HepG2 (cell line): ENCODE data around the gene CRK. TPM values are rescaled to one million over a fixed set of nuclear protein-coding genes. Genes with fewer than 3 reads are reported as not detected.
A peak's percentile ranks its signal among the peaks of the same experiment; 100 is the strongest.

Experiments
- ATAC-seq: fragments of 200-7000 bp; cut with Tn5 transposase; 3 replicates; pipeline ENCODE4 v1.9.1; 2020; ENCODE audit warnings: mild to moderate bottlenecking, moderate library complexity
- BruUV-seq: library from RNA; stranded (reverse); fragments of 400-500 nt; replicated peaks from 2 replicates; lab custom pipeline; 2021; lab: Mats Ljungman, UMichigan
- CTCF ChIA-PET: fragments of 300-600 bp; formaldehyde crosslinking; extraction: SDS; loops from one replicate; lab custom pipeline; 2021; ENCODE audit warnings: low total read pairs, inconsistent platforms, low intra/inter-chr PET ratio; lab: Yijun Ruan, JAX
- POLR2A ChIA-PET: fragments of 350-600 bp; sonication (Branson Sonifier 250); formaldehyde crosslinking; loops from one replicate; lab custom pipeline; 2020; ENCODE audit warnings: antibody characterized with exemption, inconsistent platforms; lab: Yijun Ruan, JAX
- DNase-seq: peaks from one replicate; pipeline ENCODE4 v3.0.0-alpha.2; 2015; ENCODE audit warnings: low spot score
- FAIRE-seq: peaks from 3 replicates; lab custom pipeline; 2011; peaks lifted over from hg19 to GRCh38; lab: Jason Lieb, UNC
- H2AFZ ChIP-seq: one replicate; pipeline ENCODE4 v1.6.1; 2011; ENCODE audit warnings: low read length, inconsistent platforms
- H3K27ac ChIP-seq: fragments of 300-600 bp; 3 replicates; pipeline ENCODE4 v1.8.0; 2011; ENCODE audit warnings: mixed run types, mild to moderate bottlenecking, mixed read lengths, low read length, inconsistent platforms; ENCODE audit not compliant: insufficient read depth; ENCODE audit errors: extremely low read length
- H3K27me3 ChIP-seq, 2 experiments: fragments of 200-600 bp in 1 of 2; 2 replicates in 1 of 2; 3 replicates in 1 of 2; pipeline versions ENCODE4 v1.6.0 to v1.8.0; 2011; ENCODE audit warnings: low read length in 2 of 2, mild to moderate bottlenecking in 2 of 2, moderate library complexity in 2 of 2, inconsistent platforms in 1 of 2; ENCODE audit not compliant: insufficient read depth in 2 of 2, control insufficient read depth in 1 of 2
- H3K36me3 ChIP-seq, 2 experiments: fragments of 200-600 bp in 1 of 2; replicated peaks in 1 of 2; 2 replicates in 1 of 2; 3 replicates in 1 of 2; pipeline versions ENCODE4 v1.5.1 to v1.8.0; 2011; ENCODE audit warnings: low read length in 2 of 2, inconsistent platforms in 1 of 2; ENCODE audit not compliant: insufficient read depth in 2 of 2, control insufficient read depth in 1 of 2
- H3K4me1 ChIP-seq: 2 replicates; pipeline ENCODE4 v1.5.1; 2012; ENCODE audit warnings: low read length, inconsistent platforms; ENCODE audit not compliant: insufficient read depth
- H3K4me2 ChIP-seq: 2 replicates; pipeline ENCODE4 v1.6.0; 2011; ENCODE audit warnings: low read depth, low read length, inconsistent platforms
- H3K4me3 ChIP-seq, 3 experiments: fragments of 200-600 bp in 1 of 3; sonication (generic), shearing (Covaris generic) in 1 of 3; replicated peaks in 1 of 3; 2 replicates each; pipeline ENCODE4 v1.5.1; 2011 to 2016; ENCODE audit warnings: low read length in 3 of 3, inconsistent platforms in 2 of 3, low read depth in 2 of 3, mild to moderate bottlenecking in 2 of 3, control low read depth in 1 of 3, mixed read lengths in 1 of 3; ENCODE audit not compliant: insufficient read depth in 1 of 3
- H3K79me2 ChIP-seq: one replicate; pipeline ENCODE4 v1.6.1; 2011; ENCODE audit warnings: low read length, inconsistent platforms; ENCODE audit not compliant: insufficient read depth
- H3K9ac ChIP-seq: 2 replicates; pipeline ENCODE4 v1.6.0; 2011; ENCODE audit warnings: mild to moderate bottlenecking, low read depth, low read length, inconsistent platforms; ENCODE audit not compliant: insufficient read depth
- H3K9me3 ChIP-seq: 2 replicates; pipeline ENCODE4 v1.5.1; 2012; ENCODE audit warnings: mild to moderate bottlenecking, low read length
- H4K20me1 ChIP-seq: 2 replicates; pipeline ENCODE4 v1.6.0; 2011; ENCODE audit warnings: inconsistent platforms, mild to moderate bottlenecking, low read length, moderate library complexity; ENCODE audit not compliant: insufficient read depth
- MAFK ChIP-seq, 2 experiments: IDR thresholded peaks in 1 of 2; conservative IDR thresholded peaks in 1 of 2; 2 replicates each; pipeline ENCODE4 v1.6.1; 2011; ENCODE audit warnings: improper control_type of control experiment in 2 of 2, low read length in 2 of 2
- MED8 ChIP-seq: sonication (generic); formaldehyde crosslinking; IDR thresholded peaks from 2 replicates; pipeline ENCODE4 v1.8.1; 2023; ENCODE audit warnings: mild to moderate bottlenecking, missing genetic modification reagents; ENCODE audit not compliant: insufficient replicate concordance
- MEF2D ChIP-seq: sonication (generic); formaldehyde crosslinking; IDR thresholded peaks from 2 replicates; pipeline ENCODE4 v1.5.1; 2020; ENCODE audit warnings: mild to moderate bottlenecking, missing genetic modification reagents
- MEIS1 ChIP-seq: sonication (generic); formaldehyde crosslinking; IDR thresholded peaks from 2 replicates; pipeline ENCODE4 v1.9.0; 2021; ENCODE audit warnings: mild to moderate bottlenecking, missing genetic modification reagents, moderate library complexity, borderline replicate concordance
- MEIS2 ChIP-seq: sonication (generic); formaldehyde crosslinking; IDR thresholded peaks from 2 replicates; pipeline ENCODE4 v1.9.0; 2021; ENCODE audit warnings: mild to moderate bottlenecking, missing genetic modification reagents
- MXD4 ChIP-seq: IDR thresholded peaks from 2 replicates; pipeline ENCODE4 v1.6.1; 2016; ENCODE audit warnings: mild to moderate bottlenecking, missing biosample characterization, missing genetic modification reagents
- STAT6 ChIP-seq: sonication (generic); formaldehyde crosslinking; IDR thresholded peaks from 2 replicates; pipeline ENCODE4 v1.4.0; 2020; ENCODE audit warnings: missing genetic modification reagents, mild to moderate bottlenecking, borderline replicate concordance
- ZBTB7B ChIP-seq: sonication (generic); formaldehyde crosslinking; IDR thresholded peaks from 2 replicates; pipeline ENCODE4 v1.4.0; 2020; ENCODE audit warnings: missing genetic modification reagents
- ZFP41 ChIP-seq: sonication (generic); formaldehyde crosslinking; IDR thresholded peaks from 2 replicates; pipeline ENCODE4 v1.4.0; 2020; ENCODE audit warnings: mild to moderate bottlenecking, missing genetic modification reagents, borderline replicate concordance
- ZNF350 ChIP-seq: sonication (generic); formaldehyde crosslinking; IDR thresholded peaks from 2 replicates; pipeline ENCODE4 v1.4.0; 2020; ENCODE audit warnings: mild to moderate bottlenecking, low read depth, missing genetic modification reagents, borderline replicate concordance
- ZNF605 ChIP-seq: sonication (generic); formaldehyde crosslinking; IDR thresholded peaks from 2 replicates; pipeline ENCODE4 v1.8.0; 2022; ENCODE audit warnings: mild to moderate bottlenecking, missing genetic modification reagents
- WGBS: methylation state at CpG from one replicate; pipeline ENCODE4 v1.1.6; 2017; ENCODE audit warnings: low lambda C conversion rate; 5-methylcytosine and 5-hydroxymethylcytosine counted together
- in situ Hi-C: cut with HindIII; loops from 2 replicates; pipeline ENCODE4 v1.10.0; 2017; ENCODE audit warnings: low pct_unique_long_range_greater_than_20kb; ENCODE audit not compliant: extremely low pct_ligation_motif_present
- intact Hi-C: fragments of 100-400 bp; cut with micrococcal nuclease; formaldehyde crosslinking; loops from one replicate; pipeline ENCODE4 v1.10.0; 2022; ENCODE audit not compliant: unreplicated experiment
- polyA plus RNA-seq, 8 experiments: library from polyadenylated mRNA; depleted of rRNA in 3 of 8; stranded (reverse) in 7 of 8; unstranded in 1 of 8; fragments of >200 nt; fragmentation: Illumina TruSeq in 4 of 8; extraction: Trizol in 4 of 8; gene quantifications; 2 replicates each; pipeline versions ENCODE4 v1.2.1 to v1.2.3, GENCODE V29; 2011 to 2016; ENCODE audit warnings: low read depth in 4 of 8, missing spikeins in 1 of 8, mixed read lengths in 1 of 8; ENCODE audit not compliant: insufficient read depth in 1 of 8
- total RNA-seq, 5 experiments: library from RNA; depleted of rRNA; stranded (reverse); fragments of >200 nt; fragmentation: Illumina TruSeq; extraction: Trizol; gene quantifications; 2 replicates each; pipeline ENCODE4 v1.2.3, GENCODE V29; 2016; ENCODE audit warnings: low read depth in 1 of 5
- TF ChIP-seq, protein P1 (sequence below): sonication (generic); formaldehyde crosslinking; IDR thresholded peaks from 2 replicates; pipeline ENCODE4; 2020; ENCODE audit warnings: missing genetic modification reagents, mild to moderate bottlenecking, borderline replicate concordance

Gene CRK
- total and polyA plus RNA-seq, 2 of the 13 experiments (the other 11 are each of a cell fraction or from before 2014, with no cell fraction given), result 47.4 to 54.2 TPM

GRCh38 chr17:1488826-1489270 is 32.8 kb upstream of the CRK start:
- H3K9me3 ChIP-seq, result no peaks in the 10 kb centered on the region
- peak; percentile 1 for ATAC-seq
- H3K4me2 ChIP-seq, result peak overlapping the region; percentile 99
- peaks cover 56% of the 10 kb centered on the region for H3K4me1 ChIP-seq
- intact Hi-C loops (loop anchor here (1.0 kb wide), 2 partner anchors 27 to 32 kb away; partner anchors contain the start of gene INPP5K), in situ Hi-C loops (no loop called here)
- peak overlapping the region; percentile 74 for H3K27ac ChIP-seq
- peak overlapping the region; percentile 47 to 70 (median 70) for H3K4me3 ChIP-seq
- peaks cover 18% of the 10 kb centered on the region for H3K79me2 ChIP-seq
- H3K27me3 ChIP-seq, result no peaks in the 10 kb centered on the region; a peak in 1 of 5 replicates
- BruUV-seq, result no TSS peak
- no peak for FAIRE-seq
- no peak overlapping the region for H2AFZ ChIP-seq
- ChIA-PET POLR2A (interaction anchor here (1.7 to 2.3 kb wide), 4 partner anchors 27 to 89 kb away, joined by 4 to 21 read pairs (median 8); partner anchors contain the start of genes CRK, INPP5K and YWHAE), CTCF (no interaction called here)
- no peaks in the 10 kb centered on the region for H3K36me3 ChIP-seq
- TF ChIP-seq ZBTB7B (CRISPR knock-in tag) (no peak), MAFK (conservative IDR thresholded peaks at IDR 0.05 in 1 of 2, IDR thresholded peaks at IDR 0.05 in 1 of 2; ENCODE audit: low read length in 2 of 2) (no peak), MEF2D (peak; percentile 5; the same call in 1 of the 2 replicates), MED8 (CRISPR knock-in tag) (peak; percentile 14), ZNF350 (CRISPR knock-in tag) (0 out of 2 replicates have a peak, but pooled peaks have one; percentile 59), MXD4 (CRISPR knock-in tag) (no peak), MEIS1 (CRISPR knock-in tag) (0 out of 2 replicates have a peak, but pooled peaks have one; percentile 10), STAT6 (CRISPR knock-in tag) (0 out of 2 replicates have a peak, but pooled peaks have one; percentile 18), ZNF605 (CRISPR knock-in tag) (0 out of 2 replicates have a peak, but pooled peaks have one; percentile 28), MEIS2 (CRISPR knock-in tag) (peak; percentile 12; the same call in 1 of the 2 replicates), ZFP41 (CRISPR knock-in tag) (0 out of 2 replicates have a peak, but pooled peaks have one; percentile 39)
- TF ChIP-seq, protein P1, sequence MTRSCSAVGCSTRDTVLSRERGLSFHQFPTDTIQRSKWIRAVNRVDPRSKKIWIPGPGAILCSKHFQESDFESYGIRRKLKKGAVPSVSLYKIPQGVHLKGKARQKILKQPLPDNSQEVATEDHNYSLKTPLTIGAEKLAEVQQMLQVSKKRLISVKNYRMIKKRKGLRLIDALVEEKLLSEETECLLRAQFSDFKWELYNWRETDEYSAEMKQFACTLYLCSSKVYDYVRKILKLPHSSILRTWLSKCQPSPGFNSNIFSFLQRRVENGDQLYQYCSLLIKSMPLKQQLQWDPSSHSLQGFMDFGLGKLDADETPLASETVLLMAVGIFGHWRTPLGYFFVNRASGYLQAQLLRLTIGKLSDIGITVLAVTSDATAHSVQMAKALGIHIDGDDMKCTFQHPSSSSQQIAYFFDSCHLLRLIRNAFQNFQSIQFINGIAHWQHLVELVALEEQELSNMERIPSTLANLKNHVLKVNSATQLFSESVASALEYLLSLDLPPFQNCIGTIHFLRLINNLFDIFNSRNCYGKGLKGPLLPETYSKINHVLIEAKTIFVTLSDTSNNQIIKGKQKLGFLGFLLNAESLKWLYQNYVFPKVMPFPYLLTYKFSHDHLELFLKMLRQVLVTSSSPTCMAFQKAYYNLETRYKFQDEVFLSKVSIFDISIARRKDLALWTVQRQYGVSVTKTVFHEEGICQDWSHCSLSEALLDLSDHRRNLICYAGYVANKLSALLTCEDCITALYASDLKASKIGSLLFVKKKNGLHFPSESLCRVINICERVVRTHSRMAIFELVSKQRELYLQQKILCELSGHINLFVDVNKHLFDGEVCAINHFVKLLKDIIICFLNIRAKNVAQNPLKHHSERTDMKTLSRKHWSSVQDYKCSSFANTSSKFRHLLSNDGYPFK, result peak; percentile 26; the same call in 1 of the 2 replicates
- no peaks in the 10 kb centered on the region for H4K20me1 ChIP-seq
- H3K9ac ChIP-seq, result peak overlapping the region; percentile 71
- WGBS, result 40% methylated on average over 3 of the region's 7 CpGs
- DNase-seq, result no peak
